AG04449 (cell line): ENCODE data around the gene SSU72.

Experiments used
- CTCF ChIA-PET: fragments of 350-600 bp; formaldehyde crosslinking; extraction: SDS; loops from one replicate; lab custom pipeline; 2021; ENCODE audit warnings: antibody characterized with exemption; lab: Yijun Ruan, JAX
- POLR2A ChIA-PET: fragments of 400-600, 350-600 bp; formaldehyde crosslinking; extraction: SDS; loops from one replicate; lab custom pipeline; 2020; ENCODE audit warnings: antibody characterized with exemption, inconsistent platforms; lab: Yijun Ruan, JAX
- DNase-seq: peaks from one replicate; pipeline ENCODE4 v3.0.0-alpha.2; 2010; ENCODE audit warnings: low read depth, low spot score
- H3K4me3 ChIP-seq: 2 replicates; pipeline ENCODE4 v1.5.1; 2011; ENCODE audit warnings: low read depth, mild to moderate bottlenecking, control low read depth, low read length
- TF ChIP-seq, protein P1 (sequence below): IDR thresholded peaks from one replicate; pipeline ENCODE4 v1.5.1; 2011; ENCODE audit warnings: mild to moderate bottlenecking, moderate library complexity, low read length, control low read depth, inconsistent platforms; ENCODE audit not compliant: insufficient read depth; ENCODE audit errors: missing control alignments

SSU72 gene

GRCh38 chr1:1577367-1578011, 2.8 kb upstream of the SSU72 start:
- ChIA-PET CTCF (no interaction called here), POLR2A (interaction anchor here (0.6 kb wide), 1 partner anchor 192 kb away, joined by 3 read pairs; no protein-coding TSS in a partner anchor)
- TF ChIP-seq, protein P1, sequence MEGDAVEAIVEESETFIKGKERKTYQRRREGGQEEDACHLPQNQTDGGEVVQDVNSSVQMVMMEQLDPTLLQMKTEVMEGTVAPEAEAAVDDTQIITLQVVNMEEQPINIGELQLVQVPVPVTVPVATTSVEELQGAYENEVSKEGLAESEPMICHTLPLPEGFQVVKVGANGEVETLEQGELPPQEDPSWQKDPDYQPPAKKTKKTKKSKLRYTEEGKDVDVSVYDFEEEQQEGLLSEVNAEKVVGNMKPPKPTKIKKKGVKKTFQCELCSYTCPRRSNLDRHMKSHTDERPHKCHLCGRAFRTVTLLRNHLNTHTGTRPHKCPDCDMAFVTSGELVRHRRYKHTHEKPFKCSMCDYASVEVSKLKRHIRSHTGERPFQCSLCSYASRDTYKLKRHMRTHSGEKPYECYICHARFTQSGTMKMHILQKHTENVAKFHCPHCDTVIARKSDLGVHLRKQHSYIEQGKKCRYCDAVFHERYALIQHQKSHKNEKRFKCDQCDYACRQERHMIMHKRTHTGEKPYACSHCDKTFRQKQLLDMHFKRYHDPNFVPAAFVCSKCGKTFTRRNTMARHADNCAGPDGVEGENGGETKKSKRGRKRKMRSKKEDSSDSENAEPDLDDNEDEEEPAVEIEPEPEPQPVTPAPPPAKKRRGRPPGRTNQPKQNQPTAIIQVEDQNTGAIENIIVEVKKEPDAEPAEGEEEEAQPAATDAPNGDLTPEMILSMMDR: no peak
- DNase-seq: no peak
- no peak overlapping the region for H3K4me3 ChIP-seq

GRCh38 chr1:1573843-1574720, 581 bp downstream of the SSU72 start:
- H3K4me3 ChIP-seq: peak overlapping the region; percentile 98
- TF ChIP-seq, protein P1: no peak
- POLR2A ChIA-PET: no interaction called here
- DNase-seq: no peak
- CTCF ChIA-PET: interaction anchor here (1.0 kb wide), 1 partner anchor 10 kb away, joined by 4 read pairs; no protein-coding TSS in a partner anchor

DNA sequence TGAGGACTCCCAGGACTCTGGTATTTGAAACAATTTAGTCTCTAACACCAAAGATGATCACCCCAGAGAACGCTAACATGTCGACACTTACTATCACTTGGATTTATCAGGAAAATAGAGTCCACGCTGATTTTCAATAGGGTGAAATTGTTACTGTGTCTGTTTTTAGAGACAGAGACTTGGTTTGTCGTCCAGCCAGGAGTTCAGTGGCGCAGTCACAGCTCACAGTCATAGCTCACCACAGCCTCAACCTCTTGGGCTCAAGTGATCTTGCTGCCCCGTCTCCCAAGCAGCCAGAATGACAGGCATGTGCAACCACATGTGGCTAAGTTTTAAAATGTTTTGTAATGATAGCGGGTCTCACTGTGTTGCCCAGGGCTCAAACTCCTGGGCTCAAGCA, 5.3 kb downstream of the SSU72 start:
- ChIA-PET POLR2A (no interaction called here), CTCF (no interaction called here)
- H3K4me3 ChIP-seq: no peak overlapping the region
- TF ChIP-seq, protein P1: no peak
- DNase-seq: no peak

- ChIA-PET CTCF (no interaction called here), POLR2A (no interaction called here)
- no peak for DNase-seq
- TF ChIP-seq, protein P1: no peak
- no peak overlapping the region for H3K4me3 ChIP-seq
Measured at GRCh38 chr1:1567891-1568291, 6.8 kb downstream of the SSU72 start.

DNA sequence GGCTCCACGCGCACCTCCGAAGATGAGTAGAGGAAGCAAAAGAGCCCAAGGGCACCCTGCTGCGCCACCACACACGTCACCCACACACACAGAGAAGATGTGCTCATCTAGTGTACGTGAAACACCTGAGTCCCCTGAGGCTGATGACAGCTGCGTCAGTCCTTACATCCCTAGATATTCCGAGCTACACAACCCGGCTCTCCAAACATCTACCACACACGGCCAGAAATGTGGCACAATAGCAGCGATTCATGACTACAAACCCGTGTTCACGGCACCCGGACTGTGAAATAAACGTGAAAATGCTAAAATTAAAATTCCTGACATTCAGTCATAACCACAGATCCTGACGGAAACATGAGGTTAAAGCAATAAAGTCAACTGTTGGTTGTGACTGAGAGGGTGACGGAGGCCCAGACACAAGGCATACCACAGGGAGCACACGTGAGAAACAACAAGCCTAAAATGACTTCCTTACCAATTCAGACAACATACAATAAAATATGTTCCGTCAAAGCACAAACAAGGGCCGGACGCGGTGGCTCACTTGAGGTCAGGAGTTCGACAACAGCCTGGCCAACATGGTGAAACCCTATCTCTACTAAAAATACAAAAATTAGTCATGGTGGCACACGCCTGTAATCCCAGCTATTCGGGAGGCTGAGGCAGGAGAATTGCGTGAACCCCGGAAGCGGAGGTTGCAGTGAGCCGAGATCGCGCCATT, 7.3 kb downstream of the SSU72 start:
- POLR2A ChIA-PET: no interaction called here
- CTCF ChIA-PET: no interaction called here
- TF ChIP-seq, protein P1: no peak
- no peak for DNase-seq
- no peak overlapping the region for H3K4me3 ChIP-seq

GRCh38 chr1:1565340-1565739, 9.3 kb downstream of the SSU72 start:
- POLR2A ChIA-PET: interaction anchor here (0.5 kb wide), 1 partner anchor 321 kb away, joined by 5 read pairs; no protein-coding TSS in a partner anchor
- DNase-seq: no peak
- no peak overlapping the region for H3K4me3 ChIP-seq
- TF ChIP-seq, protein P1: no peak
- CTCF ChIA-PET: interaction anchor here (0.9 kb wide), 1 partner anchor 8 kb away, joined by 4 read pairs; no protein-coding TSS in a partner anchor
